ENCODE measurements around the gene RIPPLY2.

Gene RIPPLY2

GRCh38 chr6:83868639-83869038 is 15.5 kb downstream of the RIPPLY2 start:
- no peak overlapping the region for H3K4me3 ChIP-seq (ENCODE audit: low read depth, low read length)
- no peak for DNase-seq (ENCODE audit: low read depth)
- no peak for TF ChIP-seq CTCF (IDR thresholded peaks at IDR 0.05; ENCODE audit: insufficient read depth, low read depth, low read length, missing control alignments)

- H3K4me3 ChIP-seq (ENCODE audit: low read depth, low read length), result no peak overlapping the region
- TF ChIP-seq CTCF (IDR thresholded peaks at IDR 0.05; ENCODE audit: insufficient read depth, low read depth, low read length, missing control alignments), result no peak
Observed at GRCh38 chr6:83870649-83871048, 17.5 kb downstream of the RIPPLY2 start.

GRCh38 chr6:83872386-83873118 is 19.4 kb downstream of the RIPPLY2 start:
- no peak for DNase-seq (ENCODE audit: low read depth)

More at GRCh38 chr6:83870649-83871048, 17.5 kb downstream of the RIPPLY2 start:
- DNase-seq (ENCODE audit: low read depth), result no peak

GRCh38 chr6:83873869-83874268 is 20.7 kb downstream of the RIPPLY2 start:
- DNase-seq (ENCODE audit: low read depth), result no peak
- TF ChIP-seq CTCF (IDR thresholded peaks at IDR 0.05; ENCODE audit: insufficient read depth, low read depth, low read length, missing control alignments), result no peak
- no peak overlapping the region for H3K4me3 ChIP-seq (ENCODE audit: low read depth, low read length)

More at GRCh38 chr6:83872386-83873118, 19.4 kb downstream of the RIPPLY2 start:
- H3K4me3 ChIP-seq (ENCODE audit: low read depth, low read length), result no peak overlapping the region
- no peak for TF ChIP-seq CTCF (IDR thresholded peaks at IDR 0.05; ENCODE audit: insufficient read depth, low read depth, low read length, missing control alignments)

- DNase-seq (ENCODE audit: low read depth), result no peak
- no peak overlapping the region for H3K4me3 ChIP-seq (ENCODE audit: low read depth, low read length)
- no peak for TF ChIP-seq CTCF (IDR thresholded peaks at IDR 0.05; ENCODE audit: insufficient read depth, low read depth, low read length, missing control alignments)
Observed at GRCh38 chr6:83875843-83876242, 22.7 kb downstream of the RIPPLY2 start.

- TF ChIP-seq CTCF (IDR thresholded peaks at IDR 0.05; ENCODE audit: insufficient read depth, low read depth, low read length, missing control alignments), result no peak
Observed at GRCh38 chr6:83878902-83879644, 25.9 kb downstream of the RIPPLY2 start.

More at GRCh38 chr6:83878902-83879644, 25.9 kb downstream of the RIPPLY2 start:
- no peak overlapping the region for H3K4me3 ChIP-seq (ENCODE audit: low read depth, low read length)
- DNase-seq (ENCODE audit: low read depth), result no peak

All from GM12865 (cell line).